DND-41 (cell line): Measurements from ENCODE around the gene TRMT10B.

Source experiments
- ATAC-seq: fragments of 200-7000 bp; cut with Tn5 transposase; 3 replicates; pipeline ENCODE4 v1.9.1; 2021; ENCODE audit warnings: low read depth; ENCODE audit not compliant: insufficient read depth
- DNase-seq: peaks from one replicate; pipeline ENCODE4 v3.0.0-alpha.2; 2020
- H2AFZ ChIP-seq: 2 replicates; pipeline ENCODE4 v1.6.0; 2012; ENCODE audit warnings: low read depth, low read length
- H3K27ac ChIP-seq: 2 replicates; pipeline ENCODE4 v1.5.1; 2012; ENCODE audit warnings: low read length, inconsistent platforms
- H3K27me3 ChIP-seq: fragments of 200-600 bp; sonication (generic); 2 replicates; pipeline ENCODE4 v1.6.0; 2012; ENCODE audit warnings: low read length, mild to moderate bottlenecking, inconsistent platforms; ENCODE audit not compliant: insufficient read depth, poor library complexity
- H3K36me3 ChIP-seq: 2 replicates; pipeline ENCODE4 v1.5.1; 2012; ENCODE audit warnings: low read length, inconsistent platforms; ENCODE audit not compliant: insufficient read depth
- H3K4me1 ChIP-seq: 2 replicates; pipeline ENCODE4 v1.5.1; 2012; ENCODE audit warnings: mild to moderate bottlenecking, low read length; ENCODE audit not compliant: insufficient read depth
- H3K4me2 ChIP-seq: 2 replicates; pipeline ENCODE4 v1.6.0; 2012; ENCODE audit warnings: mild to moderate bottlenecking, moderate library complexity, low read length, inconsistent platforms; ENCODE audit not compliant: insufficient read depth
- H3K4me3 ChIP-seq, 2 experiments: fragments of 200-600 bp in 1 of 2; shearing (Covaris generic) in 1 of 2; 2 replicates each; pipeline ENCODE4 v1.5.1; 2012 to 2016; ENCODE audit warnings: inconsistent platforms in 2 of 2, low read length in 2 of 2, mild to moderate bottlenecking in 2 of 2, low read depth in 1 of 2, moderate library complexity in 1 of 2
- H3K79me2 ChIP-seq: 2 replicates; pipeline ENCODE4 v1.6.0; 2012; ENCODE audit warnings: low read length, inconsistent platforms; ENCODE audit not compliant: insufficient read depth
- H3K9ac ChIP-seq: 2 replicates; pipeline ENCODE4 v1.6.0; 2012; ENCODE audit warnings: low read depth, mild to moderate bottlenecking, inconsistent platforms, low read length, moderate library complexity
- H3K9me3 ChIP-seq: 2 replicates; pipeline ENCODE4 v1.5.1; 2012; ENCODE audit warnings: low read length, moderate library complexity, mild to moderate bottlenecking, inconsistent platforms; ENCODE audit not compliant: insufficient read depth, severe bottlenecking
- H4K20me1 ChIP-seq: 2 replicates; pipeline ENCODE4 v1.6.0; 2012; ENCODE audit warnings: low read length; ENCODE audit not compliant: insufficient read depth
- CTCF ChIP-seq: IDR thresholded peaks from 2 replicates; pipeline ENCODE4 v1.5.1; 2012; ENCODE audit warnings: borderline replicate concordance, low read length, moderate library complexity, mild to moderate bottlenecking; ENCODE audit not compliant: poor library complexity, severe bottlenecking; ENCODE audit errors: extremely low read depth
- EZH2 ChIP-seq: IDR thresholded peaks from 3 replicates; pipeline ENCODE4 v1.6.1; 2012; ENCODE audit warnings: borderline replicate concordance, low read depth, mild to moderate bottlenecking, moderate library complexity, low read length, inconsistent platforms; ENCODE audit not compliant: severe bottlenecking

TRMT10B gene

DNA sequence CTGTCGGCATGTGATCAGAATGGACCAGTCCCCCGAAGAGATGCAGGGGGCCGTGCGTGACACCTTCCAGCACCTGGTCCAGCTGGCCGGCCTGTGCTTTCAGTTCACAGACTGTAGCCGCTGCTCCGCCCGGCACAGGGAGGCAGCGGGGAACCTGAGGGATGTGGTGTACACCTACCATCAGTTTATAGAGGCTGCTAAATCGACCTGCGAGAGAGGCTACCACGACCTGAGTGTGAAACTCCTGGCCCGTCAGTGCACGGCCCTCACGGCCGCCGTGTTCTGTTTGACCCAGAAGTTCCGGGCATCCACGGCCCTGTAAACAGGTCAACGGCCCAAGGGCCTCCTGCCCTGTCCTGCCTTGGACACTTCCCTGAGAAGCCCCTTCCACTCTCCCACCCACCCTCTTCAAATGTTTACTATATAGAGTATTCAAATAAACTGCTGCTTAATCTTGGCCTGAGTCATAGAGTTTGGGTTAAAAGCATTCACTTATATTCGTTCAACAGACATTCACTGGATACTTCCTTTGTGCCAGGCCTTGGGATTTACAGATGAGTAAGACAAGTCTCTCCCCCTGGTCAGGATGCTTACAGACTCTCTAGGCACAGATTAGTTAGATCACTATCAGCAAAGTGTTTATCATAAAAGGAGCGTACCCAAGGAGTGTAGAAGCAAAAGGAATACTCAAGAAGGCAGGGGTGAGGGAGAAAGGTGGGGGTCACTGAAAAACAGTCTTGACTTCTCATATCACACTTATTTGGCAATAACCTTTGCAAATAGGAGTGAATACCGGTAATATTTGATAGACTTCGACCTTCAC is 6.9 kb upstream of the TRMT10B start:
- Histone ChIP-seq H4K20me1 (no peaks in the 10 kb centered on the region), H3K9ac (no peak overlapping the region), H3K36me3 (no peaks in the 10 kb centered on the region), H2AFZ (0 out of 2 replicates have a peak overlapping the region, but pooled peaks have one; percentile 37), H3K4me3 (no peak overlapping the region), H3K79me2 (no peaks in the 10 kb centered on the region), H3K27ac (no peak overlapping the region), H3K4me1 (peaks cover 7% of the 10 kb centered on the region; the same call in 1 of the 2 replicates), H3K9me3 (no peaks in the 10 kb centered on the region), H3K27me3 (no peaks in the 10 kb centered on the region), H3K4me2 (no peak overlapping the region)
- 0 out of 3 replicates have a peak, but pooled peaks have one; percentile 11 for ATAC-seq
- no peak for TF ChIP-seq CTCF
- no peak for TF ChIP-seq EZH2
- DNase-seq = no peak

- peak; percentile 93 for ATAC-seq
- peak; percentile 68 for DNase-seq
- Histone ChIP-seq H4K20me1 (no peaks in the 10 kb centered on the region), H3K4me1 (peaks cover 7% of the 10 kb centered on the region; the same call in 1 of the 2 replicates), H3K36me3 (no peaks in the 10 kb centered on the region), H3K9me3 (no peaks in the 10 kb centered on the region), H2AFZ (0 out of 2 replicates have a peak overlapping the region, but pooled peaks have one; percentile 37), H3K4me3 (no peak overlapping the region), H3K4me2 (no peak overlapping the region), H3K27ac (no peak overlapping the region), H3K9ac (no peak overlapping the region), H3K27me3 (no peaks in the 10 kb centered on the region), H3K79me2 (no peaks in the 10 kb centered on the region)
- no peak for TF ChIP-seq EZH2
- TF ChIP-seq CTCF = peak; percentile 94
These were observed 6.3 kb upstream of the TRMT10B start for GRCh38 chr9:37747271-37747753.

- Histone ChIP-seq H3K4me3 (no peak overlapping the region), H3K4me1 (peaks cover 14% of the 10 kb centered on the region), H3K9me3 (no peaks in the 10 kb centered on the region), H3K4me2 (no peak overlapping the region), H4K20me1 (no peaks in the 10 kb centered on the region), H3K9ac (no peak overlapping the region), H3K27me3 (no peaks in the 10 kb centered on the region), H3K27ac (no peak overlapping the region), H2AFZ (no peak overlapping the region), H3K36me3 (no peaks in the 10 kb centered on the region), H3K79me2 (peaks cover 4% of the 10 kb centered on the region)
- DNase-seq = no peak
- ATAC-seq = no peak
- TF ChIP-seq EZH2 (no peak), CTCF (no peak)
These were observed 4.5 kb upstream of the TRMT10B start for GRCh38 chr9:37749129-37749528.
